ENCODE data around the gene HSPBP1.

HSPBP1 gene

DNA sequence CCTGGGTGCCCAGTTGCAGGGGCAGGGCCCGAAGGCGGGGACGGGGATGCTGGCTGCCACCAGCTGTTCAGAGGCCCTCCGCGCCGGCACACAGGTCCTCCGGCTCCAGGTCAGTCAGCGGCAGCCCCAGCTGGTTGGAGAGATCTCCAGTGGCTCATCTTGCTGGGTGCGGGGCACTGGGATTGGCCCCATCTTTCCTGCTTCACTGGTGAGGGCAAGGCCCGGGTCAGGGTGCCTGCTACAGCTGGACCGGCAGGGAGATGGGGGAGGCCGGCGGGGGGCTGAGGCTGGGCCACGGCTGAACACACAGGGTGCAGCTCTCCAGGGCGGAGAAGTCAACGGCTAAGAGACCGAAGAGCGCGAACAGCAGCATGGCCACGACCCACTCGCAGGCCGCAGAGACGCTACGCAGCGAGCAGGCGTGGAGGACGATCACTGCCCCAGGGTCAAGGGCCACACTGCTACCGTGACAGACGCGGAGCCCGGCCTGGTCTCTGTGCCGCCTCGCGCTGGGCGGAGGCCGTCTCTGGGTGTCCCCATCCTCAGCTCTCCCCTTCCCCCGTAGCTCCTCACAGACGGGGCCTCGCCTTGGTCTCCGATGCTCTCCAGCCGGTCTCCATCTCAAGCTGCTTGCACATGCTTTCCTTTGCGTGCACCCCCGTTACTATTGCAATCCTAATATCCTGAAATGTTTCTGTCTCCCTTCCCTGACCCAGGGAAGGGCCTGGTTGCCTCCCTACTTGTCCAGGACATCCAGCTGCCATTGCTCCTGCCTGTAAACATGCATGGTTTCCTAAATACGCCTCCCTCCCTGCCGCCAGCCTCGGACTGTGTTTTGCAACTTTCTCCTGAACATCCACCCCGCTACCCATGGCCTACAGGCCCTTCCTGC is 33.0 kb upstream of the HSPBP1 start:
- TF ChIP-seq BCL11A (tag by site-specific recombination; IDR thresholded peaks at IDR 0.05; ENCODE audit: low read depth) (no peak), ZNF768 (tag by site-specific recombination; IDR thresholded peaks at IDR 0.05) (no peak), ZNF175 (tag by site-specific recombination; IDR thresholded peaks at IDR 0.05) (no peak), KLF10 (tag by site-specific recombination; IDR thresholded peaks at IDR 0.05) (no peak), IKZF3 (tag by site-specific recombination; IDR thresholded peaks at IDR 0.05) (no peak), ZNF701 (tag by site-specific recombination; IDR thresholded peaks at IDR 0.05) (no peak), ZFP41 (tag by site-specific recombination; IDR thresholded peaks at IDR 0.05; ENCODE audit: borderline replicate concordance) (no peak), ZNF629 (tag by site-specific recombination; IDR thresholded peaks at IDR 0.05) (no peak), ZNF558 (tag by site-specific recombination; IDR thresholded peaks at IDR 0.05) (no peak)
- Histone ChIP-seq H3K27ac (ENCODE audit: extremely low read depth, low read depth, low read length) (no peak overlapping the region), H3K36me3 (ENCODE audit: control insufficient read depth in 2 of 2, insufficient read depth in 1 of 2, low read length in 2 of 2) (peaks cover 5 to 29% of the 10 kb centered on the region in 2 experiments), H3K9me3 (ENCODE audit: control insufficient read depth, insufficient read depth, low read depth, low read length) (no peaks in the 10 kb centered on the region), H3K4me1 (ENCODE audit: control insufficient read depth, insufficient read depth, low read length) (no peaks in the 10 kb centered on the region), H3K4me3 (ENCODE audit: low read depth, low read length) (no peak overlapping the region)
- ChIA-PET CTCF (interaction anchor here (1.1 to 5.7 kb wide), 2 partner anchors 11 to 105 kb away, joined by 5 to 45 read pairs; no protein-coding TSS in a partner anchor), POLR2A (interaction anchor here (0.7 to 1.4 kb wide), 6 partner anchors 9 to 133 kb away, joined by 3 to 4 read pairs (median 4); partner anchors contain the start of genes KMT5C, SYT5 and UBE2S)

DNA sequence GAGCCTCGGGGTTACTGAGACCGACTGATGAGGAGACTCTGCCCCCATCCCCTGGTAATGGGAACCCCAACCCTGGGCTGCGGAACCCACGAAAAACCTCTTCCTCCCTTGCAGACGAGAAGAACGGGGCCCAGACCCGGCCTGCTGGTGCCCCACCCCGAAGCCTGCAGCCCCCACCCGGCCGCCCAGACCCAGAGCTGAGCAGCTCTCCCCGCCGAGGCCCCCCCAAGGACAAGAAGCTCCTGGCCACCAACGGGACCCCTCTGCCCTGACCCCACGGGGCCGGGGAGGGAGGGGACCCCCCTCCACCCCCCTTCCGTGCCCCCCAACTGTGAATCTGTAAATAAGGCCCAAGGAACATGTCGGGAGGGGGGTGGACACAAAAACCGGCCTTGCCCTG is 31.9 kb upstream of the HSPBP1 start:
- H3K9me3 ChIP-seq (ENCODE audit: control insufficient read depth, insufficient read depth, low read depth, low read length), result no peaks in the 10 kb centered on the region
- H3K4me3 ChIP-seq (ENCODE audit: low read depth, low read length), result no peak overlapping the region
- TF ChIP-seq ZNF202 (tag by site-specific recombination; IDR thresholded peaks at IDR 0.05; ENCODE audit: borderline replicate concordance) (no peak), ZNF394 (tag by site-specific recombination; IDR thresholded peaks at IDR 0.05; ENCODE audit: borderline replicate concordance) (no peak), ZNF391 (tag by site-specific recombination; IDR thresholded peaks at IDR 0.05; ENCODE audit: borderline replicate concordance, low read depth) (no peak), ZNF350 (tag by site-specific recombination; IDR thresholded peaks at IDR 0.05) (no peak), ZNF830 (tag by site-specific recombination; IDR thresholded peaks at IDR 0.05; ENCODE audit: low read depth) (no peak), ZNF335 (tag by site-specific recombination; conservative IDR thresholded peaks at IDR 0.05) (no peak), ZBTB7A (tag by site-specific recombination; IDR thresholded peaks at IDR 0.05; ENCODE audit: low read depth) (no peak), ZNF530 (tag by site-specific recombination; IDR thresholded peaks at IDR 0.05; ENCODE audit: low read depth) (no peak), MZF1 (tag by site-specific recombination; IDR thresholded peaks at IDR 0.05; ENCODE audit: borderline replicate concordance) (no peak), ZSCAN30 (tag by site-specific recombination; IDR thresholded peaks at IDR 0.05) (no peak), ZNF19 (tag by site-specific recombination; IDR thresholded peaks at IDR 0.05; ENCODE audit: low read depth) (no peak), SP7 (tag by site-specific recombination; IDR thresholded peaks at IDR 0.05) (no peak)
- TF ChIP-seq, protein P1, sequence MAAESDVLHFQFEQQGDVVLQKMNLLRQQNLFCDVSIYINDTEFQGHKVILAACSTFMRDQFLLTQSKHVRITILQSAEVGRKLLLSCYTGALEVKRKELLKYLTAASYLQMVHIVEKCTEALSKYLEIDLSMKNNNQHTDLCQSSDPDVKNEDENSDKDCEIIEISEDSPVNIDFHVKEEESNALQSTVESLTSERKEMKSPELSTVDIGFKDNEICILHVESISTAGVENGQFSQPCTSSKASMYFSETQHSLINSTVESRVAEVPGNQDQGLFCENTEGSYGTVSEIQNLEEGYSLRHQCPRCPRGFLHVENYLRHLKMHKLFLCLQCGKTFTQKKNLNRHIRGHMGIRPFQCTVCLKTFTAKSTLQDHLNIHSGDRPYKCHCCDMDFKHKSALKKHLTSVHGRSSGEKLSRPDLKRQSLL (tag by site-specific recombination; IDR thresholded peaks at IDR 0.05), result no peak
- TF ChIP-seq, protein P2, sequence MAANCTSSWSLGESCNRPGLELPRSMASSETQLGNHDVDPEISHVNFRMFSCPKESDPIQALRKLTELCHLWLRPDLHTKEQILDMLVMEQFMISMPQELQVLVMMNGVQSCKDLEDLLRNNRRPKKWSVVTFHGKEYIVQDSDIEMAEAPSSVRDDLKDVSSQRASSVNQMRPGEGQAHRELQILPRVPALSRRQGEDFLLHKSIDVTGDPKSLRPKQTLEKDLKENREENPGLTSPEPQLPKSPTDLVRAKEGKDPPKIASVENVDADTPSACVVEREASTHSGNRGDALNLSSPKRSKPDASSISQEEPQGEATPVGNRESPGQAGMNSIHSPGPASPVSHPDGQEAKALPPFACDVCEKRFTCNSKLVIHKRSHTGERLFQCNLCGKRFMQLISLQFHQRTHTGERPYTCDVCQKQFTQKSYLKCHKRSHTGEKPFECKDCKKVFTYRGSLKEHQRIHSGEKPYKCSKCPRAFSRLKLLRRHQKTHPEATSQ (tag by site-specific recombination; IDR thresholded peaks at IDR 0.05), result no peak
- ChIA-PET POLR2A (interaction anchor here (1.0 to 1.4 kb wide), 4 partner anchors 10 to 78 kb away, joined by 3 to 4 read pairs (median 3); no protein-coding TSS in a partner anchor), CTCF (interaction anchor here (5.7 kb wide), 1 partner anchor 9 kb away, joined by 45 read pairs; no protein-coding TSS in a partner anchor)
- no peaks in the 10 kb centered on the region for H3K4me1 ChIP-seq (ENCODE audit: control insufficient read depth, insufficient read depth, low read length)
- peaks cover 13 to 33% of the 10 kb centered on the region in 2 experiments for H3K36me3 ChIP-seq (ENCODE audit: control insufficient read depth in 2 of 2, insufficient read depth in 1 of 2, low read length in 2 of 2)
- no peak overlapping the region for H3K27ac ChIP-seq (ENCODE audit: extremely low read depth, low read depth, low read length)

Measured in HEK293 (cell line).